IMR-90 (cell line): ENCODE results near the gene TTC21A. TPM values are rescaled to one million over a fixed set of nuclear protein-coding genes. Genes with fewer than 3 reads are reported as not detected.
A peak's percentile ranks its signal among the peaks of the same experiment; 100 is the strongest.

Experiments
- ATAC-seq: fragments of 200-7000 bp; cut with Tn5 transposase; 2 replicates; pipeline ENCODE4 v1.9.1; 2020; ENCODE audit warnings: low read depth, mild to moderate bottlenecking, moderate library complexity
- BruUV-seq: library from RNA; stranded (reverse); fragments of 400-500 nt; replicated peaks from 2 replicates; lab custom pipeline; 2021; lab: Mats Ljungman, UMichigan
- CTCF ChIA-PET: fragments of 300-600 bp; formaldehyde crosslinking; extraction: SDS; loops from one replicate; lab custom pipeline; 2021; ENCODE audit warnings: antibody characterized with exemption; lab: Yijun Ruan, JAX
- POLR2A ChIA-PET: fragments of 300-600 bp; sonication (Branson Sonifier 250); formaldehyde crosslinking; loops from one replicate; lab custom pipeline; 2022; ENCODE audit warnings: antibody characterized with exemption; ENCODE audit not compliant: unreplicated experiment; lab: Charles Lee
- DNase-seq: peaks from one replicate; pipeline ENCODE4 v3.0.0; 2013
- H2AFZ ChIP-seq: replicated peaks from 2 replicates; pipeline ENCODE3; 2013; ENCODE audit warnings: low read length, mild to moderate bottlenecking; ENCODE audit not compliant: poor library complexity
- H2AK5ac ChIP-seq: 2 replicates; pipeline ENCODE4 v1.6.1; 2013; ENCODE audit warnings: low read depth, low read length, inconsistent platforms
- H2AK9ac ChIP-seq: replicated peaks from 2 replicates; pipeline ENCODE3; 2013; ENCODE audit warnings: mild to moderate bottlenecking, low read depth, low read length, moderate library complexity; ENCODE audit not compliant: poor library complexity
- H2BK120ac ChIP-seq: 2 replicates; pipeline ENCODE4 v1.6.1; 2013; ENCODE audit warnings: low read depth, low read length, inconsistent platforms
- H2BK15ac ChIP-seq: 3 replicates; pipeline ENCODE4 v1.6.1; 2013; ENCODE audit warnings: low read depth, low read length, inconsistent platforms
- H2BK20ac ChIP-seq: 2 replicates; pipeline ENCODE4 v1.6.1; 2013; ENCODE audit warnings: low read depth, mild to moderate bottlenecking, inconsistent platforms, low read length, moderate library complexity
- H2BK5ac ChIP-seq: 2 replicates; pipeline ENCODE4 v1.6.1; 2013; ENCODE audit warnings: mild to moderate bottlenecking, low read depth, low read length, inconsistent platforms; ENCODE audit not compliant: poor library complexity, severe bottlenecking
- H3K14ac ChIP-seq: replicated peaks from 2 replicates; pipeline ENCODE4 v1.6.1; 2013; ENCODE audit warnings: low read depth, low read length, inconsistent platforms
- H3K18ac ChIP-seq: 2 replicates; pipeline ENCODE4 v1.6.1; 2013; ENCODE audit warnings: low read depth, low read length, control low read depth
- H3K23ac ChIP-seq: 2 replicates; pipeline ENCODE4 v1.6.1; 2013; ENCODE audit warnings: low read depth, low read length, inconsistent platforms
- H3K27ac ChIP-seq: 2 replicates; pipeline ENCODE4 v1.5.1; 2013; ENCODE audit warnings: mild to moderate bottlenecking, control low read depth, low read length; ENCODE audit not compliant: insufficient read depth
- H3K27me3 ChIP-seq: 2 replicates; pipeline ENCODE4 v1.6.1; 2013; ENCODE audit warnings: low read length; ENCODE audit not compliant: control insufficient read depth, insufficient read depth
- H3K36me3 ChIP-seq: 2 replicates; pipeline ENCODE4 v1.6.1; 2013; ENCODE audit warnings: low read length, mixed read lengths; ENCODE audit not compliant: control insufficient read depth, insufficient read depth
- H3K4ac ChIP-seq: 2 replicates; pipeline ENCODE4 v1.6.1; 2013; ENCODE audit warnings: low read depth, low read length, inconsistent platforms
- H3K4me1 ChIP-seq: 2 replicates; pipeline ENCODE4 v1.6.1; 2013; ENCODE audit warnings: low read length, mixed read lengths; ENCODE audit not compliant: control insufficient read depth, insufficient read depth
- H3K4me2 ChIP-seq: 2 replicates; pipeline ENCODE4 v1.6.1; 2013; ENCODE audit warnings: low read depth, mild to moderate bottlenecking, control low read depth, low read length, moderate library complexity
- H3K4me3 ChIP-seq: 2 replicates; pipeline ENCODE4 v1.5.1; 2013; ENCODE audit warnings: low read depth, mild to moderate bottlenecking, control low read depth, low read length, moderate library complexity; ENCODE audit not compliant: insufficient read depth
- H3K56ac ChIP-seq: 2 replicates; pipeline ENCODE4 v1.6.1; 2013; ENCODE audit warnings: low read length, inconsistent platforms; ENCODE audit not compliant: insufficient read depth; ENCODE audit errors: extremely low read depth
- H3K79me1 ChIP-seq, 2 experiments: 2 replicates each; pipeline ENCODE4 v1.6.1; 2013; ENCODE audit warnings: low read length in 2 of 2, inconsistent platforms in 1 of 2, low read depth in 1 of 2
- H3K9ac ChIP-seq: 2 replicates; pipeline ENCODE4 v1.6.1; 2013; ENCODE audit warnings: low read depth, low read length, control low read depth
- H3K9me1 ChIP-seq: 2 replicates; pipeline ENCODE4 v1.6.1; 2013; ENCODE audit warnings: low read length, inconsistent platforms; ENCODE audit not compliant: insufficient read depth
- H3K9me3 ChIP-seq: 2 replicates; pipeline ENCODE4 v1.6.1; 2013; ENCODE audit warnings: low read length; ENCODE audit not compliant: control insufficient read depth, insufficient read depth
- H4K20me1 ChIP-seq: 2 replicates; pipeline ENCODE4 v1.6.1; 2013; ENCODE audit warnings: low read length, inconsistent platforms; ENCODE audit not compliant: insufficient read depth
- H4K5ac ChIP-seq: 2 replicates; pipeline ENCODE4 v1.6.1; 2013; ENCODE audit warnings: mild to moderate bottlenecking, low read depth, low read length, control low read depth
- H4K8ac ChIP-seq, 2 experiments: 2 replicates each; pipeline ENCODE4 v1.6.1; 2013; ENCODE audit warnings: low read depth in 2 of 2, low read length in 2 of 2, control low read depth in 1 of 2, inconsistent platforms in 1 of 2
- H4K91ac ChIP-seq: 2 replicates; pipeline ENCODE4 v1.6.1; 2013; ENCODE audit warnings: low read depth, low read length, inconsistent platforms; ENCODE audit not compliant: insufficient read depth
- BHLHE40 ChIP-seq: fragments of 150-350 bp; IDR thresholded peaks from 2 replicates; pipeline ENCODE4 v1.6.1; 2016; ENCODE audit warnings: mild to moderate bottlenecking, low read depth, low read length
- CEBPB ChIP-seq: IDR thresholded peaks from 2 replicates; pipeline ENCODE4 v1.6.1; 2012; ENCODE audit warnings: low read depth, low read length, improper control_type of control experiment
- CTCF ChIP-seq: conservative IDR thresholded peaks from 2 replicates; pipeline ENCODE4 v1.5.1; 2012; ENCODE audit warnings: mild to moderate bottlenecking, low read depth, low read length, improper control_type of control experiment
- ELK1 ChIP-seq: fragments of 150-350 bp; IDR thresholded peaks from 2 replicates; pipeline ENCODE4 v1.6.1; 2016; ENCODE audit warnings: low read depth, mild to moderate bottlenecking, low read length, moderate library complexity, borderline replicate concordance
- FOS ChIP-seq: fragments of 150-350 bp; IDR thresholded peaks from 2 replicates; pipeline ENCODE4 v1.6.1; 2016; ENCODE audit warnings: low read depth, low read length
- MAFK ChIP-seq: IDR thresholded peaks from 2 replicates; pipeline ENCODE4 v1.6.1; 2012; ENCODE audit warnings: low read depth, low read length, improper control_type of control experiment
- NFE2L2 ChIP-seq: fragments of 150-350 bp; IDR thresholded peaks from 2 replicates; pipeline ENCODE4 v1.6.1; 2016; ENCODE audit warnings: low read depth, mild to moderate bottlenecking, low read length
- POLR2A ChIP-seq: IDR thresholded peaks from 2 replicates; pipeline ENCODE4 v1.6.1; 2012; ENCODE audit warnings: mild to moderate bottlenecking, low read depth, low read length
- RAD21 ChIP-seq: IDR thresholded peaks from 2 replicates; pipeline ENCODE4 v1.6.1; 2012; ENCODE audit warnings: low read length, improper control_type of control experiment
- SMC3 ChIP-seq: fragments of 150-350 bp; IDR thresholded peaks from 2 replicates; pipeline ENCODE4 v1.6.1; 2016; ENCODE audit warnings: low read depth, mild to moderate bottlenecking, antibody characterized with exemption, low read length, moderate library complexity
- WGBS, 2 experiments: methylation state at CpG; one replicate each; pipeline versions ENCODE4 v1.1.5 to v1.1.7; 2013; ENCODE audit warnings: missing lambda C conversion rate in 2 of 2; ENCODE audit not compliant: insufficient read length in 1 of 2; ENCODE audit errors: extremely low coverage in 2 of 2; 5-methylcytosine and 5-hydroxymethylcytosine counted together
- dilution Hi-C: fragments of 300-500 bp; cut with HindIII; formaldehyde crosslinking; loops from one replicate; pipeline ENCODE4 v1.14.3; 2018; ENCODE audit warnings: low sequenced_read_pairs; ENCODE audit not compliant: unreplicated experiment
- in situ Hi-C: fragments of 300-500 bp; cut with MboI; formaldehyde crosslinking; loops from 3 replicates; pipeline ENCODE4 v1.14.3; 2019; ENCODE audit warnings: low sequenced_read_pairs, inconsistent platforms, mixed read lengths
- intact Hi-C: fragments of 100-400 bp; cut with micrococcal nuclease; formaldehyde crosslinking; loops from 2 replicates; pipeline ENCODE4 v1.10.0; 2022
- polyA plus RNA-seq, 3 experiments: library from polyadenylated mRNA; depleted of rRNA; stranded (reverse); fragments of >200 nt; gene quantifications; 2 replicates each; pipeline ENCODE4 v1.2.3, GENCODE V29; 2012; ENCODE audit warnings: low replicate concordance in 1 of 3
- total RNA-seq: library from RNA; depleted of rRNA; stranded (reverse); fragments of >200 nt; gene quantifications from 2 replicates; pipeline ENCODE4 v1.2.3, GENCODE V29; 2012

The TTC21A gene
- total and polyA plus RNA-seq, 2 of the 4 experiments (the other 2 are of a cell fraction), result 0.90 to 1.8 TPM

GRCh38 chr3:39128951-39129350 is 21.5 kb downstream of the TTC21A start:
- ATAC-seq, result no peak
- Histone ChIP-seq H3K27ac (no peak overlapping the region), H3K27me3 (no peaks in the 10 kb centered on the region), H4K91ac (no peak overlapping the region), H3K36me3 (no peaks in the 10 kb centered on the region), H2BK120ac (no peak overlapping the region), H3K9ac (no peak overlapping the region), H3K9me3 (no peaks in the 10 kb centered on the region), H3K4me1 (peaks cover 5% of the 10 kb centered on the region), H2AK5ac (0 out of 2 replicates have a peak overlapping the region, but pooled peaks have one; percentile 14), H3K23ac (no peak overlapping the region), H3K4me3 (no peak overlapping the region), H3K18ac (no peak overlapping the region), H3K79me1 (no peaks in the 10 kb centered on the region), H4K8ac (no peak overlapping the region), H3K4ac (no peak overlapping the region), H2BK5ac (no peak overlapping the region), H4K5ac (no peak overlapping the region), H2BK20ac (no peak overlapping the region), H2BK15ac (no peak overlapping the region), H4K20me1 (no peaks in the 10 kb centered on the region), H3K14ac (no peak overlapping the region), H2AK9ac (no peak overlapping the region), H3K9me1 (peaks cover 11% of the 10 kb centered on the region), H3K4me2 (no peak overlapping the region), H3K56ac (no peak overlapping the region), H2AFZ (no peak overlapping the region)
- dilution Hi-C loops (no loop called here), in situ Hi-C loops (loop anchor here (5.0 kb wide), 1 partner anchor 158 kb away; no protein-coding TSS in a partner anchor), intact Hi-C loops (no loop called here)
- TF ChIP-seq BHLHE40, result no peak
- TF ChIP-seq SMC3, result no peak
- no peak for TF ChIP-seq FOS
- TF ChIP-seq RAD21, result no peak
- no peak for TF ChIP-seq CTCF
- no peak for TF ChIP-seq ELK1
- no peak for TF ChIP-seq CEBPB
- TF ChIP-seq MAFK, result no peak
- TF ChIP-seq POLR2A, result no peak
- TF ChIP-seq NFE2L2, result no peak
- 97% methylated on average over 5 of the region's 7 CpGs; no CpG with 5 or more reads in 1 of the 2 experiments for WGBS, 2 experiments
- ChIA-PET POLR2A (no interaction called here), CTCF (interaction anchor here (4.4 kb wide), 1 partner anchor 163 kb away, joined by 41 read pairs; no protein-coding TSS in a partner anchor)
- BruUV-seq, result no TSS peak
- DNase-seq, result no peak
